ENCODE measurements around the gene CLSTN3. TPM values are rescaled to one million over a fixed set of nuclear protein-coding genes. Genes with fewer than 3 reads are reported as not detected.
A peak's percentile ranks its signal among the peaks of the same experiment; 100 is the strongest.

Gene CLSTN3
- total and polyA plus RNA-seq, 9 of the 15 experiments (the other 6 are each of a cell fraction or from before 2014, with no cell fraction given), result 0.08 to 23.2 (median 11.0) TPM

DNA sequence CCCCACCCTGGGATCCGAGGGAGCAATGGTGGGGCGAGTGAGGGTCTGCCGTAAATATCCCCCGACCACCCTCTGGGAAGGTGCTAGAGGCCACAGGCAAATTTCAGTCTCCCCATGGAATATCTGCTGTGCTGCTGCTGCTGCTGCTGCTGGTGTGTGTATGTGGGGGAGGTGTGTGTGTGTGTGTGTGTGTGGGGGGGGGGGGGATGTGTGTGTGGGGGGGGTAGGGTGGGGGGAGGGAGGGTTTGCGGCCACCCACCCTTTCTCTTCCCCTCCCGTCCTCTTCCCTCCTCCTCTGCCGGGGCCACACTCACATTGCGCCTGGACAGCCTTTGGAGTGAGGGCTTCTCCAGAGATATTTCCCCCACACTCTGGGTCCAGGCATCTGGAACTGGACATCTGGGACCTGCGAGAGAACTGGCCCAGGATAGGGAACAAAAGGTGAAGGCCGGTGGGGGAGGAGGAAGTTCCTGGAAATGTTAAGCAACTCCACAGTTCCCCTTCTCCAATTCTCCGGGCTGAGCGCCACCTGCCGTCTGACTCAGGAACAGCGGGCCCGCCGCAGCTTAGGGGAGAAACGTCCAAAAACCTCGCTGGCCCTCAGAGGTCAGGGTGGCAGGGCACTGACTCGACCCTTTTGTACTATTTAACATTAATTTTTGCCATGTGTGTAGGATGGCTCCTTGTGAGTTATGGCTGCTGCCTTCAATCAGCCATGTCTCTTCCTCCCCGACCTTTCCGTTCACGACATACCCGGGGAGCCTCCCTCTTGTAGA, 21.2 kb upstream of the CLSTN3 start, which contains the start of gene C1RL (continued):
- TF ChIP-seq, protein P1, sequence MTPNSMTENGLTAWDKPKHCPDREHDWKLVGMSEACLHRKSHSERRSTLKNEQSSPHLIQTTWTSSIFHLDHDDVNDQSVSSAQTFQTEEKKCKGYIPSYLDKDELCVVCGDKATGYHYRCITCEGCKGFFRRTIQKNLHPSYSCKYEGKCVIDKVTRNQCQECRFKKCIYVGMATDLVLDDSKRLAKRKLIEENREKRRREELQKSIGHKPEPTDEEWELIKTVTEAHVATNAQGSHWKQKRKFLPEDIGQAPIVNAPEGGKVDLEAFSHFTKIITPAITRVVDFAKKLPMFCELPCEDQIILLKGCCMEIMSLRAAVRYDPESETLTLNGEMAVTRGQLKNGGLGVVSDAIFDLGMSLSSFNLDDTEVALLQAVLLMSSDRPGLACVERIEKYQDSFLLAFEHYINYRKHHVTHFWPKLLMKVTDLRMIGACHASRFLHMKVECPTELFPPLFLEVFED (CRISPR knock-in tag; conservative IDR thresholded peaks at IDR 0.05), result no peak
- no peak for TF ChIP-seq GTF2F1 (IDR thresholded peaks at IDR 0.05; ENCODE audit: low read depth, low read length)
- no peak for TF ChIP-seq JUNB (CRISPR knock-in tag; conservative IDR thresholded peaks at IDR 0.05)
- TF ChIP-seq CHCHD3 (CRISPR knock-in tag; IDR thresholded peaks at IDR 0.05), result no peak
- no peak for TF ChIP-seq JUN (IDR thresholded peaks at IDR 0.05; ENCODE audit: borderline replicate concordance, low read depth, low read length)
- TF ChIP-seq JUN (CRISPR knock-in tag; IDR thresholded peaks at IDR 0.05; ENCODE audit: borderline replicate concordance), result no peak
- no peak for TF ChIP-seq ILK (tag; IDR thresholded peaks at IDR 0.05; ENCODE audit: borderline replicate concordance, low read depth)
- TF ChIP-seq, protein P2, sequence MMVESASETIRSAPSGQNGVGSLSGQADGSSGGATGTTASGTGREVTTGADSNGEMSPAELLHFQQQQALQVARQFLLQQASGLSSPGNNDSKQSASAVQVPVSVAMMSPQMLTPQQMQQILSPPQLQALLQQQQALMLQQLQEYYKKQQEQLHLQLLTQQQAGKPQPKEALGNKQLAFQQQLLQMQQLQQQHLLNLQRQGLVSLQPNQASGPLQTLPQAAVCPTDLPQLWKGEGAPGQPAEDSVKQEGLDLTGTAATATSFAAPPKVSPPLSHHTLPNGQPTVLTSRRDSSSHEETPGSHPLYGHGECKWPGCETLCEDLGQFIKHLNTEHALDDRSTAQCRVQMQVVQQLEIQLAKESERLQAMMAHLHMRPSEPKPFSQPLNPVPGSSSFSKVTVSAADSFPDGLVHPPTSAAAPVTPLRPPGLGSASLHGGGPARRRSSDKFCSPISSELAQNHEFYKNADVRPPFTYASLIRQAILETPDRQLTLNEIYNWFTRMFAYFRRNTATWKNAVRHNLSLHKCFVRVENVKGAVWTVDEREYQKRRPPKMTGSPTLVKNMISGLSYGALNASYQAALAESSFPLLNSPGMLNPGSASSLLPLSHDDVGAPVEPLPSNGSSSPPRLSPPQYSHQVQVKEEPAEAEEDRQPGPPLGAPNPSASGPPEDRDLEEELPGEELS (CRISPR knock-in tag; IDR thresholded peaks at IDR 0.05; ENCODE audit: borderline replicate concordance), result no peak
- no peak for TF ChIP-seq SRSF7 (optimal IDR thresholded peaks at IDR 0.05; ENCODE audit: low read depth, low read length)
- peak; percentile 66 for TF ChIP-seq SMC3 (conservative IDR thresholded peaks at IDR 0.05; ENCODE audit: insufficient read depth, low read depth, low read length)
- no peak for TF ChIP-seq NR3C1 (CRISPR knock-in tag; IDR thresholded peaks at IDR 0.05)
- no peak for TF ChIP-seq MECOM (CRISPR knock-in tag; IDR thresholded peaks at IDR 0.05)
- TF ChIP-seq, protein P3, sequence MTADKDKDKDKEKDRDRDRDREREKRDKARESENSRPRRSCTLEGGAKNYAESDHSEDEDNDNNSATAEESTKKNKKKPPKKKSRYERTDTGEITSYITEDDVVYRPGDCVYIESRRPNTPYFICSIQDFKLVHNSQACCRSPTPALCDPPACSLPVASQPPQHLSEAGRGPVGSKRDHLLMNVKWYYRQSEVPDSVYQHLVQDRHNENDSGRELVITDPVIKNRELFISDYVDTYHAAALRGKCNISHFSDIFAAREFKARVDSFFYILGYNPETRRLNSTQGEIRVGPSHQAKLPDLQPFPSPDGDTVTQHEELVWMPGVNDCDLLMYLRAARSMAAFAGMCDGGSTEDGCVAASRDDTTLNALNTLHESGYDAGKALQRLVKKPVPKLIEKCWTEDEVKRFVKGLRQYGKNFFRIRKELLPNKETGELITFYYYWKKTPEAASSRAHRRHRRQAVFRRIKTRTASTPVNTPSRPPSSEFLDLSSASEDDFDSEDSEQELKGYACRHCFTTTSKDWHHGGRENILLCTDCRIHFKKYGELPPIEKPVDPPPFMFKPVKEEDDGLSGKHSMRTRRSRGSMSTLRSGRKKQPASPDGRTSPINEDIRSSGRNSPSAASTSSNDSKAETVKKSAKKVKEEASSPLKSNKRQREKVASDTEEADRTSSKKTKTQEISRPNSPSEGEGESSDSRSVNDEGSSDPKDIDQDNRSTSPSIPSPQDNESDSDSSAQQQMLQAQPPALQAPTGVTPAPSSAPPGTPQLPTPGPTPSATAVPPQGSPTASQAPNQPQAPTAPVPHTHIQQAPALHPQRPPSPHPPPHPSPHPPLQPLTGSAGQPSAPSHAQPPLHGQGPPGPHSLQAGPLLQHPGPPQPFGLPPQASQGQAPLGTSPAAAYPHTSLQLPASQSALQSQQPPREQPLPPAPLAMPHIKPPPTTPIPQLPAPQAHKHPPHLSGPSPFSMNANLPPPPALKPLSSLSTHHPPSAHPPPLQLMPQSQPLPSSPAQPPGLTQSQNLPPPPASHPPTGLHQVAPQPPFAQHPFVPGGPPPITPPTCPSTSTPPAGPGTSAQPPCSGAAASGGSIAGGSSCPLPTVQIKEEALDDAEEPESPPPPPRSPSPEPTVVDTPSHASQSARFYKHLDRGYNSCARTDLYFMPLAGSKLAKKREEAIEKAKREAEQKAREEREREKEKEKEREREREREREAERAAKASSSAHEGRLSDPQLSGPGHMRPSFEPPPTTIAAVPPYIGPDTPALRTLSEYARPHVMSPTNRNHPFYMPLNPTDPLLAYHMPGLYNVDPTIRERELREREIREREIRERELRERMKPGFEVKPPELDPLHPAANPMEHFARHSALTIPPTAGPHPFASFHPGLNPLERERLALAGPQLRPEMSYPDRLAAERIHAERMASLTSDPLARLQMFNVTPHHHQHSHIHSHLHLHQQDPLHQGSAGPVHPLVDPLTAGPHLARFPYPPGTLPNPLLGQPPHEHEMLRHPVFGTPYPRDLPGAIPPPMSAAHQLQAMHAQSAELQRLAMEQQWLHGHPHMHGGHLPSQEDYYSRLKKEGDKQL (CRISPR knock-in tag; IDR thresholded peaks at IDR 0.05; ENCODE audit: borderline replicate concordance), result no peak
- peak in 1 of 2 experiments; percentile 81; a peak in 2 of 4 replicates for TF ChIP-seq RCOR1 (IDR thresholded peaks at IDR 0.05; ENCODE audit: borderline replicate concordance in 1 of 2, low read depth in 2 of 2, low read length in 2 of 2)
- TF ChIP-seq SP2 (IDR thresholded peaks at IDR 0.05; ENCODE audit: extremely low read depth, low read depth, low read length, poor library complexity, severe bottlenecking), result no peak
- TF ChIP-seq MAFG (tag; conservative IDR thresholded peaks at IDR 0.05), result no peak
- TF ChIP-seq NCOA4 (IDR thresholded peaks at IDR 0.05; ENCODE audit: partially characterized antibody), result no peak

All from K562 (cell line).